CD4-positive, alpha-beta T cell (primary cell): ENCODE measurements around the gene ASTN1. TPM values are rescaled to one million over a fixed set of nuclear protein-coding genes. Genes with fewer than 3 reads are reported as not detected.

Experiments used
- ATAC-seq: fragments of 200-7000 bp; cut with Tn5 transposase; one replicate; pipeline ENCODE4 v1.10.0; 2022; ENCODE audit warnings: mild to moderate bottlenecking; ENCODE audit not compliant: poor library complexity
- CTCF ChIA-PET: fragments of 350-600 bp; sonication (Branson Sonifier 250); formaldehyde crosslinking; loops from one replicate; lab custom pipeline; 2021; ENCODE audit warnings: antibody characterized with exemption, inconsistent platforms; lab: Charles Lee
- POLR2A ChIA-PET: fragments of 350-600 bp; sonication (Branson Sonifier 250); formaldehyde crosslinking; loops from one replicate; lab custom pipeline; 2021; ENCODE audit warnings: antibody characterized with exemption, inconsistent platforms; lab: Charles Lee
- DNase-seq, 14 experiments: peaks; one replicate each; pipeline ENCODE4 v3.0.0-alpha.2; 2013 to 2020; ENCODE audit warnings: mixed read lengths in 2 of 14
- H3K27ac ChIP-seq, 2 donors: one replicate each; pipeline versions ENCODE4 v1.5.1 to v1.7.0; 2013; ENCODE audit warnings: low read length in 2 of 2, low read depth in 1 of 2, mild to moderate bottlenecking in 1 of 2
- H3K27me3 ChIP-seq, 2 experiments: 1 replicate in 1 of 2; 2 replicates in 1 of 2; pipeline versions ENCODE4 v1.6.1 to v1.7.0; 2013; ENCODE audit warnings: low read length in 2 of 2, control low read depth in 1 of 2, mild to moderate bottlenecking in 1 of 2, moderate library complexity in 1 of 2; ENCODE audit not compliant: insufficient read depth in 2 of 2, control insufficient read depth in 1 of 2
- H3K36me3 ChIP-seq: one replicate; pipeline ENCODE4 v1.6.1; 2013; ENCODE audit warnings: low read length, control low read depth; ENCODE audit not compliant: insufficient read depth
- H3K4me1 ChIP-seq: one replicate; pipeline ENCODE4 v1.6.1; 2013; ENCODE audit warnings: low read length, control low read depth; ENCODE audit not compliant: insufficient read depth
- H3K4me3 ChIP-seq: one replicate; pipeline ENCODE4 v1.5.1; 2013; ENCODE audit warnings: mild to moderate bottlenecking, low read length, moderate library complexity
- H3K9me3 ChIP-seq, 2 experiments: 1 replicate in 1 of 2; 2 replicates in 1 of 2; pipeline versions ENCODE4 v1.6.1 to v1.7.0; 2013; ENCODE audit warnings: low read length in 2 of 2, mild to moderate bottlenecking in 2 of 2, control low read depth in 1 of 2, moderate library complexity in 1 of 2; ENCODE audit not compliant: control insufficient read depth in 1 of 2, insufficient read depth in 1 of 2
- H3K27ac Mint-ChIP-seq: one replicate; pipeline ENCODE4 v1.8.0; 2020; ENCODE audit warnings: mixed read lengths
- H3K27me3 Mint-ChIP-seq: one replicate; pipeline ENCODE4 v1.8.0; 2021; ENCODE audit warnings: mixed read lengths
- H3K36me3 Mint-ChIP-seq: one replicate; pipeline ENCODE4 v1.8.0; 2021; ENCODE audit warnings: low read depth, mixed read lengths
- H3K4me1 Mint-ChIP-seq: one replicate; pipeline ENCODE4 v1.8.0; 2021; ENCODE audit warnings: low read depth, mixed read lengths
- H3K4me3 Mint-ChIP-seq: one replicate; pipeline ENCODE4 v1.8.0; 2020; ENCODE audit warnings: mild to moderate bottlenecking, mixed read lengths
- H3K9me3 Mint-ChIP-seq: one replicate; pipeline ENCODE4 v1.8.0; 2020; ENCODE audit warnings: mixed read lengths
- intact Hi-C, 2 experiments: fragments of 100-400 bp; cut with DNase I in 1 of 2; cut with micrococcal nuclease in 1 of 2; formaldehyde crosslinking; loops; one replicate each; pipeline versions ENCODE4 v1.15.1 to v1.9.0; 2023 to 2025; cut with DNase I, micrococcal nuclease
- total RNA-seq, 174 experiments: library from RNA in 2 of 174; stranded (reverse) in 2 of 174; gene quantifications; one replicate each; pipeline ENCODE4 v1.2.3 and lab custom pipeline; 2021 to 2026
- TF ChIP-seq, protein P1 (sequence below): fragments of 200-600 bp; IDR thresholded peaks from one replicate; pipeline ENCODE4 v1.8.0; 2022; ENCODE audit warnings: antibody characterized with exemption, mild to moderate bottlenecking

The ASTN1 gene
- total RNA-seq, 2 experiments from 2014 or later = not detected

DNA sequence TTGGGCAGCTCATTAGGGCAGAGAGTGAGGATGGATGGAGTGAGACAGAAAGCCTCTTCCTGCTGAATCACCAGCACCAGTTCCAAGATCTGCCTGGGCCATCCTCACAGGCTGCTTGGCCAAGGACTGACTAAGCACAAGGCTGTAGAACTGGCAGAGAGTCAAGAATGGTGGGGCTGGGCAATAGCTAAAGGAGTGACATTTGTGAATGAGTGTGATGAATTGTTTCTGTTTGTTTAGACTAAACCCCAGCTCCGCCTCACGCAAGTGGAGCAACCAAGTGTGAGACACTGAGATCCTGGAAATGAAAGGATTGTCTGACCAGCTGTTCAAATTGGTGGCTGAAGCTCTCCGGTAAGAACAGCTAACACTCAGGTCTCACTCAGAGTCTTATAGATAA, 44.8 kb upstream of the ASTN1 start:
- Histone ChIP-seq H3K4me1 (no peaks in the 10 kb centered on the region), H3K36me3 (no peaks in the 10 kb centered on the region), H3K4me3 (no peak overlapping the region), H3K9me3 (no peaks in the 10 kb centered on the region), H3K27me3 (no peaks in the 10 kb centered on the region), H3K27ac (no peak overlapping the region)
- Mint-ChIP-seq H3K4me3 (no peak overlapping the region), H3K36me3 (no peaks in the 10 kb centered on the region), H3K27ac (no peak overlapping the region), H3K9me3 (peaks cover 5% of the 10 kb centered on the region), H3K4me1 (no peaks in the 10 kb centered on the region), H3K27me3 (no peaks in the 10 kb centered on the region)
- DNase-seq (no peak), ATAC-seq (no peak)
- CTCF ChIA-PET = no interaction called here
- TF ChIP-seq, protein P1, sequence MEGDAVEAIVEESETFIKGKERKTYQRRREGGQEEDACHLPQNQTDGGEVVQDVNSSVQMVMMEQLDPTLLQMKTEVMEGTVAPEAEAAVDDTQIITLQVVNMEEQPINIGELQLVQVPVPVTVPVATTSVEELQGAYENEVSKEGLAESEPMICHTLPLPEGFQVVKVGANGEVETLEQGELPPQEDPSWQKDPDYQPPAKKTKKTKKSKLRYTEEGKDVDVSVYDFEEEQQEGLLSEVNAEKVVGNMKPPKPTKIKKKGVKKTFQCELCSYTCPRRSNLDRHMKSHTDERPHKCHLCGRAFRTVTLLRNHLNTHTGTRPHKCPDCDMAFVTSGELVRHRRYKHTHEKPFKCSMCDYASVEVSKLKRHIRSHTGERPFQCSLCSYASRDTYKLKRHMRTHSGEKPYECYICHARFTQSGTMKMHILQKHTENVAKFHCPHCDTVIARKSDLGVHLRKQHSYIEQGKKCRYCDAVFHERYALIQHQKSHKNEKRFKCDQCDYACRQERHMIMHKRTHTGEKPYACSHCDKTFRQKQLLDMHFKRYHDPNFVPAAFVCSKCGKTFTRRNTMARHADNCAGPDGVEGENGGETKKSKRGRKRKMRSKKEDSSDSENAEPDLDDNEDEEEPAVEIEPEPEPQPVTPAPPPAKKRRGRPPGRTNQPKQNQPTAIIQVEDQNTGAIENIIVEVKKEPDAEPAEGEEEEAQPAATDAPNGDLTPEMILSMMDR = no peak
- POLR2A ChIA-PET = no interaction called here
- intact Hi-C loops = no loop called here

DNA sequence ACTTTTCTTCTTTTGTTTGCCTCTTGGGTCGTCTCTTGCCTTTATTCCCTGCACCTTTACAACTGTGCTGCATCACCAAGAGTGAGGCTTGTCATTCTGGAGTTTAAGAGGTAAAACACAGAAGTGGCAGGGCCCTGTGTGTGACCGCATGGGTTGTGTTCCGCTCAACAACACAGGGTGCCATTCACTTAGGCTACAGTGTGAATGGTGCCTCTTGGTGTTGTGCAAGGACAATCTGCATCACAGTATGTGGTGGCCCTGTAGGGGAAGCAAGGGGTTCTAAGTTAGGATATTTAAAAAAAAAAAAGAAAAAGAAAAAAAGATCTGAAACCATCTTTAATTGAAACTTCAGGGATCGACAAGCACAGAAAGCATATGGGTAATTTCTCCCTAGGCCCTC, 44.4 kb upstream of the ASTN1 start:
- Histone ChIP-seq H3K36me3 (no peaks in the 10 kb centered on the region), H3K4me1 (no peaks in the 10 kb centered on the region), H3K9me3 (no peaks in the 10 kb centered on the region), H3K4me3 (no peak overlapping the region), H3K27ac (no peak overlapping the region), H3K27me3 (no peaks in the 10 kb centered on the region)
- POLR2A ChIA-PET = no interaction called here
- H3K36me3 Mint-ChIP-seq = no peaks in the 10 kb centered on the region
- ATAC-seq = no peak
- H3K27ac Mint-ChIP-seq = no peak overlapping the region
- no peak for DNase-seq
- CTCF ChIA-PET = no interaction called here
- intact Hi-C loops = no loop called here
- H3K27me3 Mint-ChIP-seq = no peaks in the 10 kb centered on the region
- TF ChIP-seq, protein P1 = no peak
- no peaks in the 10 kb centered on the region for H3K4me1 Mint-ChIP-seq
- H3K4me3 Mint-ChIP-seq = no peak overlapping the region
- H3K9me3 Mint-ChIP-seq = peaks cover 5% of the 10 kb centered on the region

DNA sequence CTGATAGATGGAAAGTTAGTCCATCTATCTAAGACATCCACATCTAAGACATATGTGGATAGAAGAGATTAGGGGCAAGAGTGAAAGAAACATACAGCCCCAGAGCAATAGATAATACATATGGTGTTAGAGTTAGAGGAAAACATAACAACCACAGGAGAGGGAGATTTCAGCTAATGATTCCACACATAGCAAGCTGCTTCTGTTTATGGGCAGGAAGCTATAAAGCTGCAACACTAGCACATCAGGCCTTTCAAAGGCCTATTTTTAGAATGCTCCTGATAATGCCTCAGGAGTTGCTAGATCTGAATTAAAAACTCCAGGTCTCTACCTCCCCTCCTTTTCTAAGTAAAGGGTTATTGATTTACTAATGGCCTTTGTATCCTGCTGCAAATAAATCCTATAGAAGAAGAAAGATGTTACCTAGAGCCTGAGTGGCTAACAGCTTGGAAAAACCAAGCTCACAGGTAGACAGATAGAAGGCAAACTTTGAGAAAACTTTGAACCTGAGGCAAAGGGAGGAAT, 42.4 kb upstream of the ASTN1 start:
- H3K36me3 ChIP-seq = no peaks in the 10 kb centered on the region
- ChIA-PET CTCF (no interaction called here), POLR2A (no interaction called here)
- DNase-seq (no peak), ATAC-seq (no peak)
- Mint-ChIP-seq H3K4me3 (no peak overlapping the region), H3K4me1 (no peaks in the 10 kb centered on the region), H3K9me3 (no peaks in the 10 kb centered on the region), H3K27ac (no peak overlapping the region), H3K36me3 (no peaks in the 10 kb centered on the region), H3K27me3 (no peaks in the 10 kb centered on the region)
- H3K27me3 ChIP-seq = no peaks in the 10 kb centered on the region
- intact Hi-C loops = no loop called here
- H3K4me1 ChIP-seq = no peaks in the 10 kb centered on the region
- TF ChIP-seq, protein P1 = no peak
- no peak overlapping the region for H3K27ac ChIP-seq
- no peaks in the 10 kb centered on the region for H3K9me3 ChIP-seq
- no peak overlapping the region for H3K4me3 ChIP-seq
